PC-3 (cell line): ENCODE data around the gene ACAP3. TPM values are rescaled to one million over a fixed set of nuclear protein-coding genes. Genes with fewer than 3 reads are reported as not detected.

Experiments used
- ATAC-seq: fragments of 200-7000 bp; cut with Tn5 transposase; 2 replicates; pipeline ENCODE4 v1.9.1; 2020; ENCODE audit warnings: mild to moderate bottlenecking, moderate library complexity
- BruUV-seq: library from RNA; stranded (reverse); fragments of 400-500 nt; replicated peaks from 2 replicates; lab custom pipeline; 2021; lab: Mats Ljungman, UMichigan
- CTCF ChIA-PET: fragments of 300-600 bp; sonication (Branson Sonifier 250); formaldehyde crosslinking; loops from one replicate; lab custom pipeline; 2022; ENCODE audit warnings: antibody characterized with exemption; lab: Charles Lee
- POLR2A ChIA-PET: fragments of 300-600 bp; sonication (Branson Sonifier 250); formaldehyde crosslinking; loops from one replicate; lab custom pipeline; 2022; ENCODE audit warnings: antibody characterized with exemption; ENCODE audit not compliant: unreplicated experiment; lab: Charles Lee
- DNase-seq: peaks from one replicate; pipeline ENCODE4 v3.0.0-alpha.2; 2015
- H2AFZ ChIP-seq: fragments of 300-600 bp; sonication (generic); 2 replicates; pipeline ENCODE4 v1.6.0; 2016; ENCODE audit warnings: antibody characterized with exemption, low read length
- H3F3A ChIP-seq: fragments of 300-600 bp; sonication (generic); one replicate; pipeline ENCODE4 v1.6.0; 2017; ENCODE audit warnings: antibody characterized with exemption, low read length, control low read depth, mild to moderate bottlenecking; ENCODE audit not compliant: unreplicated experiment
- H3K27ac ChIP-seq: fragments of 300-600 bp; sonication (generic); 2 replicates; pipeline ENCODE4 v1.5.1; 2016; ENCODE audit warnings: mild to moderate bottlenecking, low read length
- H3K27me3 ChIP-seq: fragments of 300-600 bp; sonication (generic); 2 replicates; pipeline ENCODE4 v1.6.1; 2016; ENCODE audit warnings: low read length, mixed read lengths
- H3K36me3 ChIP-seq: fragments of 300-600 bp; sonication (generic); 2 replicates; pipeline ENCODE4 v1.6.1; 2016; ENCODE audit warnings: low read depth, mixed run types, low read length, mixed read lengths
- H3K4me1 ChIP-seq: fragments of 300-600 bp; sonication (generic); 2 replicates; pipeline ENCODE4 v1.5.1; 2016; ENCODE audit warnings: low read length; ENCODE audit not compliant: insufficient read depth
- H3K4me2 ChIP-seq: fragments of 300-600 bp; sonication (generic); 2 replicates; pipeline ENCODE4 v1.6.0; 2016; ENCODE audit warnings: low read length
- H3K4me3 ChIP-seq: fragments of 300-600 bp; sonication (generic); 2 replicates; pipeline ENCODE4 v1.5.1; 2016; ENCODE audit warnings: mild to moderate bottlenecking, low read length, mixed read lengths
- H3K79me2 ChIP-seq: fragments of 300-600 bp; sonication (generic); 2 replicates; pipeline ENCODE4 v1.6.1; 2017; ENCODE audit warnings: low read length, mixed read lengths
- H3K9ac ChIP-seq: fragments of 300-600 bp; sonication (generic); 2 replicates; pipeline ENCODE4 v1.6.0; 2016; ENCODE audit warnings: mild to moderate bottlenecking, low read length
- H3K9me2 ChIP-seq: fragments of 300-600 bp; sonication (generic); replicated peaks from 2 replicates; pipeline ENCODE4 v1.6.1; 2016; ENCODE audit warnings: mixed run types, low read length, mixed read lengths
- H3K9me3 ChIP-seq: fragments of 300-600 bp; sonication (generic); 2 replicates; pipeline ENCODE4 v1.6.1; 2016; ENCODE audit warnings: low read length, mixed read lengths
- H4K20me1 ChIP-seq: fragments of 300-600 bp; sonication (generic); 2 replicates; pipeline ENCODE4 v1.6.1; 2016; ENCODE audit warnings: low read length, mixed read lengths
- CTCF ChIP-seq: fragments of 300-600 bp; sonication (generic); conservative IDR thresholded peaks from 2 replicates; pipeline ENCODE4 v1.5.1; 2017; ENCODE audit warnings: antibody characterized with exemption, low read depth, mild to moderate bottlenecking, low read length
- EZH2 ChIP-seq: fragments of 300-600 bp; sonication (generic); IDR thresholded peaks from one replicate; pipeline ENCODE4 v1.6.1; 2017; ENCODE audit warnings: antibody characterized with exemption, mild to moderate bottlenecking, low read length; ENCODE audit not compliant: unreplicated experiment
- EZH2phosphoT487 ChIP-seq: fragments of 300-600 bp; sonication (generic); IDR thresholded peaks from 2 replicates; pipeline ENCODE4 v1.6.1; 2018; ENCODE audit warnings: mild to moderate bottlenecking, antibody characterized with exemption, low read length, borderline replicate concordance
- intact Hi-C: fragments of 100-400 bp; cut with micrococcal nuclease; formaldehyde crosslinking; loops from 2 replicates; pipeline ENCODE4 v1.9.0; 2023
- total RNA-seq: library from RNA; depleted of rRNA; stranded (reverse); fragments of >200 nt; gene quantifications from 2 replicates; pipeline ENCODE4 v1.2.3, GENCODE V29; 2014

ACAP3 gene
- total RNA-seq, 1 experiment from 2014 or later, result 116 TPM

GRCh38 chr1:1310476-1311053 is 2.8 kb upstream of the ACAP3 start:
- H3K9ac ChIP-seq, result no peak overlapping the region
- intact Hi-C loops, result no loop called here
- no peaks in the 10 kb centered on the region for H3F3A ChIP-seq
- H3K9me3 ChIP-seq, result no peaks in the 10 kb centered on the region
- TF ChIP-seq EZH2phosphoT487 (no peak), EZH2 (no peak), CTCF (no peak)
- H3K36me3 ChIP-seq, result peaks cover 28% of the 10 kb centered on the region
- H3K4me1 ChIP-seq, result peaks cover 26% of the 10 kb centered on the region
- H2AFZ ChIP-seq, result no peak overlapping the region
- POLR2A ChIA-PET, result no interaction called here
- CTCF ChIA-PET, result no interaction called here
- BruUV-seq, result no TSS peak
- H3K27ac ChIP-seq, result no peak overlapping the region
- H3K79me2 ChIP-seq, result peaks cover 60% of the 10 kb centered on the region
- no peaks in the 10 kb centered on the region for H3K9me2 ChIP-seq
- H3K27me3 ChIP-seq, result no peaks in the 10 kb centered on the region
- peak overlapping the region; percentile 95 for H3K4me2 ChIP-seq
- DNase-seq (no peak), ATAC-seq (no peak)
- H3K4me3 ChIP-seq, result peak overlapping the region; percentile 96; the same call in 1 of the 2 replicates
- H4K20me1 ChIP-seq, result peaks cover 7% of the 10 kb centered on the region; the same call in 1 of the 2 replicates

- Histone ChIP-seq H2AFZ (no peak overlapping the region), H3K9me3 (no peaks in the 10 kb centered on the region), H3K4me3 (peak overlapping the region; percentile 96), H3K27ac (no peak overlapping the region), H3K27me3 (no peaks in the 10 kb centered on the region), H3K79me2 (peaks cover 62% of the 10 kb centered on the region), H4K20me1 (peaks cover 11% of the 10 kb centered on the region), H3K36me3 (peaks cover 28% of the 10 kb centered on the region), H3K4me1 (peaks cover 31% of the 10 kb centered on the region), H3K4me2 (peak overlapping the region; percentile 95), H3K9ac (no peak overlapping the region), H3F3A (no peaks in the 10 kb centered on the region), H3K9me2 (no peaks in the 10 kb centered on the region)
- ChIA-PET POLR2A (interaction anchor here (0.6 to 0.7 kb wide), 2 partner anchors 8 to 27 kb away, joined by 3 read pairs; no protein-coding TSS in a partner anchor), CTCF (no interaction called here)
- no TSS peak for BruUV-seq
- DNase-seq, result no peak
- no peak for ATAC-seq
- TF ChIP-seq EZH2 (no peak), CTCF (peak; percentile 36; the same call in 1 of the 2 replicates), EZH2phosphoT487 (no peak)
- intact Hi-C loops, result no loop called here
Observed at GRCh38 chr1:1310109-1310385, 2.3 kb upstream of the ACAP3 start.
